A549 (cell line): Measurements from ENCODE around the gene PIGU. TPM values are rescaled to one million over a fixed set of nuclear protein-coding genes. Genes with fewer than 3 reads are reported as not detected.

Experiments
- ATAC-seq, 2 experiments: fragments of 200-7000 bp in 1 of 2; fragments of >200 bp in 1 of 2; cut with Nextera tagmentation in 1 of 2; cut with Tn5 transposase in 1 of 2; 3 replicates each; pipeline versions ENCODE4 v1.8.0 to v1.9.1; 2018 to 2020; ENCODE audit warnings: mild to moderate bottlenecking in 1 of 2, moderate library complexity in 1 of 2
- CTCF ChIA-PET: fragments of 300-600 bp; sonication (Branson Sonifier 250); formaldehyde crosslinking; extraction: SDS; loops from one replicate; lab custom pipeline; 2021; ENCODE audit warnings: antibody characterized with exemption, inconsistent platforms; lab: Yijun Ruan, JAX
- POLR2A ChIA-PET: fragments of 350-600 bp; formaldehyde crosslinking; extraction: SDS; loops from one replicate; lab custom pipeline; 2021; ENCODE audit warnings: antibody characterized with exemption, inconsistent platforms; lab: Yijun Ruan, JAX
- DNase-seq, 2 experiments: peaks; one replicate each; pipeline versions ENCODE4 v3.0.0 to v3.0.0-alpha.2; 2011 to 2016; ENCODE audit warnings: low read depth in 1 of 2, low spot score in 1 of 2
- FAIRE-seq: peaks from 2 replicates; lab custom pipeline; 2011; peaks lifted over from hg19 to GRCh38; lab: Jason Lieb, UNC
- H3K27ac ChIP-seq, 2 experiments: fragments of >200 bp; sonication (Bioruptor Twin); formaldehyde crosslinking; 3 replicates each; pipeline ENCODE4 v1.5.1; 2016 to 2017
- H3K4me1 ChIP-seq: fragments of >200 bp; sonication (Bioruptor Twin); formaldehyde crosslinking; 3 replicates; pipeline ENCODE4 v1.6.1; 2016
- H3K4me2 ChIP-seq: fragments of >200 bp; sonication (Bioruptor Twin); formaldehyde crosslinking; 3 replicates; pipeline ENCODE4 v1.6.1; 2016
- H3K4me3 ChIP-seq: fragments of >200 bp; sonication (Bioruptor Twin); formaldehyde crosslinking; 3 replicates; pipeline ENCODE4 v1.5.1; 2016
- H3K9me3 ChIP-seq: fragments of >200 bp; sonication (Bioruptor Twin); formaldehyde crosslinking; 3 replicates; pipeline ENCODE4 v1.6.1; 2016
- EP300 ChIP-seq, 2 experiments: fragments of >200 bp; sonication (Bioruptor Twin); formaldehyde crosslinking; IDR thresholded peaks; 2 replicates in 1 of 2; 3 replicates in 1 of 2; pipeline ENCODE4 v1.6.1; 2016 to 2017
- FOSL2 ChIP-seq, 2 experiments: fragments of 450-650 bp in 1 of 2; fragments of >200 bp in 1 of 2; sonication (Bioruptor Twin) in 1 of 2; formaldehyde crosslinking; IDR thresholded peaks; 2 replicates each; pipeline versions ENCODE4 v1.5.0 to v1.6.1; 2016 to 2020; ENCODE audit warnings: mild to moderate bottlenecking in 1 of 2, moderate library complexity in 1 of 2
- KDM5A ChIP-seq: fragments of 200-600 bp; sonication (generic); IDR thresholded peaks from 2 replicates; pipeline ENCODE4 v1.6.1; 2016; ENCODE audit warnings: antibody characterized with exemption, mild to moderate bottlenecking
- PHF8 ChIP-seq: fragments of 200-600 bp; sonication (generic); IDR thresholded peaks from 2 replicates; pipeline ENCODE4 v1.6.1; 2016; ENCODE audit warnings: low read depth, mild to moderate bottlenecking, antibody characterized with exemption, moderate library complexity, borderline replicate concordance
- POLR2A ChIP-seq: IDR thresholded peaks from 2 replicates; pipeline ENCODE4 v1.6.1; 2012; ENCODE audit warnings: mild to moderate bottlenecking, low read length
- RAD21 ChIP-seq, 2 experiments: fragments of >200 bp in 1 of 2; sonication (Bioruptor Twin) in 1 of 2; formaldehyde crosslinking in 1 of 2; IDR thresholded peaks in 1 of 2; conservative IDR thresholded peaks in 1 of 2; 2 replicates in 1 of 2; 3 replicates in 1 of 2; pipeline ENCODE4 v1.6.1; 2012 to 2018; ENCODE audit warnings: inconsistent platforms in 1 of 2
- RNF2 ChIP-seq: fragments of 200-600 bp; sonication (generic); IDR thresholded peaks from 2 replicates; pipeline ENCODE4 v1.6.1; 2016; ENCODE audit warnings: low read depth, mild to moderate bottlenecking, antibody characterized with exemption, moderate library complexity, borderline replicate concordance
- SMC3 ChIP-seq: fragments of >200 bp; sonication (Bioruptor Twin); formaldehyde crosslinking; IDR thresholded peaks from 3 replicates; pipeline ENCODE4 v1.6.1; 2018; ENCODE audit warnings: inconsistent platforms
- SREBF2 ChIP-seq: fragments of 450-650 bp; IDR thresholded peaks from 2 replicates; pipeline ENCODE4 v1.6.1; 2014; ENCODE audit warnings: mild to moderate bottlenecking, moderate library complexity
- ZNF302 ChIP-seq: fragments of 250-450 bp; sonication (Bioruptor Pico); IDR thresholded peaks from 2 replicates; pipeline ENCODE4 v1.9.0; 2021; ENCODE audit warnings: inconsistent platforms, mild to moderate bottlenecking, moderate library complexity
- WGBS: methylation state at CpG from one replicate; pipeline ENCODE4 v1.1.6; 2017; ENCODE audit errors: missing lambda C conversion rate; 5-methylcytosine and 5-hydroxymethylcytosine counted together
- polyA plus RNA-seq, 4 experiments: library from polyadenylated mRNA; depleted of rRNA in 3 of 4; stranded (reverse); fragments of >200 nt; fragmentation: RNase III in 1 of 4; extraction: RNeasy Plus Mini Kit Qiagen cat#74134 plus additional on column Dnase treatment in 1 of 4; gene quantifications; 2 replicates in 3 of 4; 3 replicates in 1 of 4; pipeline ENCODE4 v1.2.3, GENCODE V29; 2011 to 2017
- TF ChIP-seq, protein P1 (sequence below): fragments of 250-450 bp; sonication (Bioruptor Pico); IDR thresholded peaks from 2 replicates; pipeline ENCODE4 v1.5.0; 2021; ENCODE audit warnings: mild to moderate bottlenecking, moderate library complexity, borderline replicate concordance
- TF ChIP-seq, protein P2 (sequence below): fragments of 250-450 bp; sonication (Bioruptor Pico); IDR thresholded peaks from 2 replicates; pipeline ENCODE4 v1.5.0; 2020; ENCODE audit warnings: low read depth, mild to moderate bottlenecking, moderate library complexity
- TF ChIP-seq, protein P3 (sequence below): IDR thresholded peaks from 2 replicates; pipeline ENCODE4 v1.6.1; 2012; ENCODE audit warnings: low read depth, borderline replicate concordance
- TF ChIP-seq, protein P4 (sequence below): fragments of >200 bp; sonication (Bioruptor Twin); formaldehyde crosslinking; IDR thresholded peaks from 2 replicates; pipeline ENCODE4 v1.6.1; 2016
- TF ChIP-seq, protein P5 (sequence below): IDR thresholded peaks from 2 replicates; pipeline ENCODE4 v1.6.1; 2012
- TF ChIP-seq, protein P6 (sequence below): fragments of >200 bp; sonication (Bioruptor Twin); formaldehyde crosslinking; IDR thresholded peaks from 3 replicates; pipeline ENCODE4 v1.5.1; 2016

PIGU gene
- polyA plus RNA-seq, 2 of the 4 experiments (the other 2 are of a cell fraction), result 27.8 to 103 TPM

DNA sequence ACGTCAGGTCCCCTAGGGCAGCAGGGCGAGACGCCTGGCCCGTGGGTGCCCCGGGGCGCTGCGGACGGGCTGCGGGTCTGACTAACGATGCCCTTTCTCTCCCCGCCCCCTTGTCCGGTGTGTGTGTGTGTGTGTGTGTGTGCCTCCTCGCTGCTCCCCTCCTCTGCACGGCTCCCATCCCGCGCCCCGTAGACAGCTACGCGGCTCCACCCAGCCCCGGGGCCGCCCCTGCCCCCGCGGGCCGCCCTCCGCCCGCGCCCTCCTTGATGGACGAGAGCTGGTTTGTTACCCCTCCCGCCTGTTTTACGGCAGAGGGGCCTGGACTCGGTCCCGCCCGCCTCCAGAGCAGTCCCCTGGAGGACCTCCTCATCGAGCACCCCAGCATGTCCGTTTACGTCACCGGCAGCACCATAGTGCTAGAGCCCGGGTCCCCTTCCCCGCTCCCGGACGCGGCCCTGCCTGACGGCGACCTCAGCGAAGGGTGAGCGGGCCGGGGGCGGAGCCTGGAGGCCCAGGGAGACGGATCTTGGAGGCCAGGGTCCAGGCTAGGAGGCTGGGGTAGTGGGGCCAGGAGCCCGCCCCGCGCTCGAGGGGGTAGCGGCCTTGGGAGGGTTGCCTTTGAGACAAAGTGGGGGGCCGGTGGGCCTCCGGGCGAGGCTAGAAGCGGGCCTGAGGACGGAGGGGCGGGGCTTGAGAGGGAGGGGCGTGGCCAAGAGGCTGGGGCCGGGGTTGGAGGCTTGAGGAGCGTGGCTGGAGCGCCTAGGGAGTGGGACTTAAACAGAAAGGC is 32.3 kb upstream of the PIGU start (continued):
- TF ChIP-seq, protein P1, sequence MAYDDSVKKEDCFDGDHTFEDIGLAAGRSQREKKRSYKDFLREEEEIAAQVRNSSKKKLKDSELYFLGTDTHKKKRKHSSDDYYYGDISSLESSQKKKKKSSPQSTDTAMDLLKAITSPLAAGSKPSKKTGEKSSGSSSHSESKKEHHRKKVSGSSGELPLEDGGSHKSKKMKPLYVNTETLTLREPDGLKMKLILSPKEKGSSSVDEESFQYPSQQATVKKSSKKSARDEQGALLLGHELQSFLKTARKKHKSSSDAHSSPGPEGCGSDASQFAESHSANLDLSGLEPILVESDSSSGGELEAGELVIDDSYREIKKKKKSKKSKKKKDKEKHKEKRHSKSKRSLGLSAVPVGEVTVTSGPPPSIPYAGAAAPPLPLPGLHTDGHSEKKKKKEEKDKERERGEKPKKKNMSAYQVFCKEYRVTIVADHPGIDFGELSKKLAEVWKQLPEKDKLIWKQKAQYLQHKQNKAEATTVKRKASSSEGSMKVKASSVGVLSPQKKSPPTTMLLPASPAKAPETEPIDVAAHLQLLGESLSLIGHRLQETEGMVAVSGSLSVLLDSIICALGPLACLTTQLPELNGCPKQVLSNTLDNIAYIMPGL (CRISPR knock-in tag), result no peak
- no peak for TF ChIP-seq RNF2
- TF ChIP-seq SREBF2, result no peak
- TF ChIP-seq, protein P2, sequence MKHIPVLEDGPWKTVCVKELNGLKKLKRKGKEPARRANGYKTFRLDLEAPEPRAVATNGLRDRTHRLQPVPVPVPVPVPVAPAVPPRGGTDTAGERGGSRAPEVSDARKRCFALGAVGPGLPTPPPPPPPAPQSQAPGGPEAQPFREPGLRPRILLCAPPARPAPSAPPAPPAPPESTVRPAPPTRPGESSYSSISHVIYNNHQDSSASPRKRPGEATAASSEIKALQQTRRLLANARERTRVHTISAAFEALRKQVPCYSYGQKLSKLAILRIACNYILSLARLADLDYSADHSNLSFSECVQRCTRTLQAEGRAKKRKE (CRISPR knock-in tag), result no peak
- TF ChIP-seq, protein P3, sequence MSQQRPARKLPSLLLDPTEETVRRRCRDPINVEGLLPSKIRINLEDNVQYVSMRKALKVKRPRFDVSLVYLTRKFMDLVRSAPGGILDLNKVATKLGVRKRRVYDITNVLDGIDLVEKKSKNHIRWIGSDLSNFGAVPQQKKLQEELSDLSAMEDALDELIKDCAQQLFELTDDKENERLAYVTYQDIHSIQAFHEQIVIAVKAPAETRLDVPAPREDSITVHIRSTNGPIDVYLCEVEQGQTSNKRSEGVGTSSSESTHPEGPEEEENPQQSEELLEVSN, result peak; percentile 62; the same call in 1 of the 2 replicates
- TF ChIP-seq FOSL2 (IDR thresholded peaks at IDR 0.05), result no peak
- TF ChIP-seq FOSL2 (CRISPR knock-in tag; IDR thresholded peaks at IDR 0.05), result peak; percentile 22; the same call in 1 of the 2 replicates
- no peak for TF ChIP-seq ZNF302 (CRISPR knock-in tag)
- TF ChIP-seq, protein P4, sequence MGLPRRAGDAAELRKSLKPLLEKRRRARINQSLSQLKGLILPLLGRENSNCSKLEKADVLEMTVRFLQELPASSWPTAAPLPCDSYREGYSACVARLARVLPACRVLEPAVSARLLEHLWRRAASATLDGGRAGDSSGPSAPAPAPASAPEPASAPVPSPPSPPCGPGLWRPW, result no peak
- TF ChIP-seq EP300 (IDR thresholded peaks at IDR 0.05), result no peak
- TF ChIP-seq, all 56 proteins: peak for 4

DNA sequence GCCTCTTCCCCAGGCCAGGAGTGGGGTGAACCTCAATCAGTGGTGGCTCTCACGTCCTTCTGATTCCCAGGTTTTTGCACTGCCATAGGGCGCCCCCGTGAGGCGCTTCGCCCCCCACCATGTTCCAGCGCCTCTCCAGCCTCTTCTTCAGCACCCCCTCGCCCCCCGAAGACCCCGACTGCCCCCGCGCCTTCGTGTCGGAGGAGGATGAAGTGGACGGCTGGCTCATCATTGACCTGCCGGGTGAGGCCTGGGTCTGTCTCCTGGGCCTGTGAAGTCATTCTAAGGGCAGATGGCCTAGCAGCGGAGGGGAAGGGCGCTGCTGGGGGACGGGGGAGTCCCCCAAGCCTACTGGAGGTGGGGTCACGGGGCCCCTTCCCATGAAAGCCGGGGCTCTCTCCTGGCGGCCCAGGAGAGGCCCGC is 31.7 kb upstream of the PIGU start:
- H3K4me1 ChIP-seq, result peaks cover 34% of the 10 kb centered on the region
- peak overlapping the region; percentile 88 for H3K4me2 ChIP-seq
- FAIRE-seq (no peak), ATAC-seq (peak; percentile 14 to 62; a peak in 4 of 6 replicates), DNase-seq (peak; percentile 67 to 72)
- 0% methylated on average over 4 of the region's 22 CpGs for WGBS
- CTCF ChIA-PET, result interaction anchor here (0.8 to 8.6 kb wide), 30 partner anchors 9 to 523 kb away, joined by 3 to 108 read pairs (median 5); partner anchors contain the start of genes DYNLRB1, MAP1LC3A and PIGU
- POLR2A ChIA-PET, result no interaction called here
- TF ChIP-seq, protein P5, sequence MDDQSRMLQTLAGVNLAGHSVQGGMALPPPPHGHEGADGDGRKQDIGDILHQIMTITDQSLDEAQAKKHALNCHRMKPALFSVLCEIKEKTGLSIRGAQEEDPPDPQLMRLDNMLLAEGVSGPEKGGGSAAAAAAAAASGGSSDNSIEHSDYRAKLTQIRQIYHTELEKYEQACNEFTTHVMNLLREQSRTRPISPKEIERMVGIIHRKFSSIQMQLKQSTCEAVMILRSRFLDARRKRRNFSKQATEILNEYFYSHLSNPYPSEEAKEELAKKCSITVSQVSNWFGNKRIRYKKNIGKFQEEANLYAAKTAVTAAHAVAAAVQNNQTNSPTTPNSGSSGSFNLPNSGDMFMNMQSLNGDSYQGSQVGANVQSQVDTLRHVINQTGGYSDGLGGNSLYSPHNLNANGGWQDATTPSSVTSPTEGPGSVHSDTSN, result no peak
- no peak for TF ChIP-seq POLR2A
- TF ChIP-seq, protein P6, sequence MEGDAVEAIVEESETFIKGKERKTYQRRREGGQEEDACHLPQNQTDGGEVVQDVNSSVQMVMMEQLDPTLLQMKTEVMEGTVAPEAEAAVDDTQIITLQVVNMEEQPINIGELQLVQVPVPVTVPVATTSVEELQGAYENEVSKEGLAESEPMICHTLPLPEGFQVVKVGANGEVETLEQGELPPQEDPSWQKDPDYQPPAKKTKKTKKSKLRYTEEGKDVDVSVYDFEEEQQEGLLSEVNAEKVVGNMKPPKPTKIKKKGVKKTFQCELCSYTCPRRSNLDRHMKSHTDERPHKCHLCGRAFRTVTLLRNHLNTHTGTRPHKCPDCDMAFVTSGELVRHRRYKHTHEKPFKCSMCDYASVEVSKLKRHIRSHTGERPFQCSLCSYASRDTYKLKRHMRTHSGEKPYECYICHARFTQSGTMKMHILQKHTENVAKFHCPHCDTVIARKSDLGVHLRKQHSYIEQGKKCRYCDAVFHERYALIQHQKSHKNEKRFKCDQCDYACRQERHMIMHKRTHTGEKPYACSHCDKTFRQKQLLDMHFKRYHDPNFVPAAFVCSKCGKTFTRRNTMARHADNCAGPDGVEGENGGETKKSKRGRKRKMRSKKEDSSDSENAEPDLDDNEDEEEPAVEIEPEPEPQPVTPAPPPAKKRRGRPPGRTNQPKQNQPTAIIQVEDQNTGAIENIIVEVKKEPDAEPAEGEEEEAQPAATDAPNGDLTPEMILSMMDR, result peak; percentile 77
- peak; percentile 72 for TF ChIP-seq SMC3
- no peak for TF ChIP-seq PHF8
- peak; percentile 80 to 90 for TF ChIP-seq RAD21 (conservative IDR thresholded peaks at IDR 0.05 in 1 of 2, IDR thresholded peaks at IDR 0.05 in 1 of 2)
- TF ChIP-seq KDM5A, result peak; percentile 80; the same call in 1 of the 2 replicates
- peak overlapping the region; percentile 64 for H3K4me3 ChIP-seq
- peak overlapping the region; percentile 78 to 99; a peak in 5 of 6 replicates for H3K27ac ChIP-seq
- no peaks in the 10 kb centered on the region for H3K9me3 ChIP-seq
